Kidney (tissue), 14 donors: ENCODE measurements around the gene METRNL. TPM values are rescaled to one million over a fixed set of nuclear protein-coding genes. Genes with fewer than 3 reads are reported as not detected.

ENCODE experiments used
- DNase-seq, 5 donors: peaks; one replicate each; pipeline ENCODE4 v3.0.0-alpha.2; 2013 to 2020
- FAIRE-seq: peaks from 2 replicates; lab custom pipeline; 2012; peaks lifted over from hg19 to GRCh38; lab: Jason Lieb, UNC
- H3K27ac ChIP-seq, 2 donors: one replicate each; pipeline ENCODE4 v1.7.0; 2013; ENCODE audit warnings: low read depth in 2 of 2, low read length in 2 of 2, inconsistent platforms in 1 of 2
- H3K27me3 ChIP-seq: one replicate; pipeline ENCODE4 v1.7.1; 2013; ENCODE audit warnings: low read length, inconsistent platforms; ENCODE audit not compliant: control insufficient read depth, insufficient read depth
- H3K36me3 ChIP-seq, 3 donors: one replicate each; pipeline versions ENCODE4 v1.7.0 to v1.7.1; 2013; ENCODE audit warnings: low read length in 3 of 3, control low read depth in 1 of 3, inconsistent platforms in 1 of 3; ENCODE audit not compliant: insufficient read depth in 3 of 3, control insufficient read depth in 2 of 3
- H3K4me1 ChIP-seq, 3 donors: one replicate each; pipeline versions ENCODE4 v1.7.0 to v1.7.1; 2013; ENCODE audit warnings: low read length in 3 of 3, inconsistent platforms in 1 of 3, low read depth in 1 of 3; ENCODE audit not compliant: control insufficient read depth in 2 of 3, insufficient read depth in 2 of 3
- H3K4me3 ChIP-seq, 3 donors: one replicate each; pipeline versions ENCODE4 v1.7.0 to v1.8.1; 2013; ENCODE audit warnings: low read length in 3 of 3, control low read depth in 1 of 3, inconsistent platforms in 1 of 3
- H3K9ac ChIP-seq, 3 donors: one replicate each; pipeline versions ENCODE4 v1.7.0 to v1.7.1; 2013; ENCODE audit warnings: low read length in 3 of 3, control low read depth in 1 of 3, inconsistent platforms in 1 of 3
- H3K9me3 ChIP-seq, 3 donors: one replicate each; pipeline versions ENCODE4 v1.7.0 to v1.7.1; 2013; ENCODE audit warnings: low read length in 3 of 3, control low read depth in 1 of 3, inconsistent platforms in 1 of 3; ENCODE audit not compliant: control insufficient read depth in 2 of 3, insufficient read depth in 1 of 3
- CTCF ChIP-seq: IDR thresholded peaks from 3 replicates; pipeline ENCODE4 v1.5.1; 2012; ENCODE audit warnings: mild to moderate bottlenecking, moderate library complexity, borderline replicate concordance; ENCODE audit not compliant: insufficient read depth; ENCODE audit errors: extremely low read depth
- intact Hi-C: fragments of 100-400 bp; cut with DNase I; formaldehyde crosslinking; loops from one replicate; pipeline ENCODE4 v1.11.1; 2022
- polyA plus RNA-seq: library from polyadenylated mRNA; stranded (reverse); fragments of 350-450 nt; fragmentation: Illumina TruSeq; extraction: RNeasy Lipid Tissue Mini Kit (QIAGEN cat#74804); gene quantifications from one replicate; pipeline ENCODE4 v1.2.3, GENCODE V29; 2014; ENCODE audit warnings: low read depth, low replicate concordance; ENCODE audit not compliant: insufficient read depth
- total RNA-seq: library from RNA; stranded (reverse); fragmentation: NEBNext Ultra II Directional; extraction: Animal tissue kit (Norgen Biotek cat#: 25700); gene quantifications from one replicate; pipeline ENCODE4 v1.2.1, GENCODE V29; 2021
- donor health status: control.
- donor health status: control.
- donor health status: control.
- donor health status: control.
- donor health status: control.
- donor health status: DM: yes; HTN: yes; CAD: no.
- donor health status: Normal renal cell carcinoma (clear cell type).

The METRNL gene
- total and polyA plus RNA-seq, 2 donors from 2014 or later: 61.5 to 107 TPM

GRCh38 chr17:83057397-83057761 lies 22.0 kb upstream of the METRNL start:
- no peak overlapping the region for H3K9ac ChIP-seq

GRCh38 chr17:83057793-83058265 lies 21.6 kb upstream of the METRNL start:
- Histone ChIP-seq H3K4me1 (peaks cover 0 to 11% (median 5%) of the 10 kb centered on the region in 3 donors), H3K36me3 (no peaks in the 10 kb centered on the region), H3K9me3 (no peaks in the 10 kb centered on the region), H3K27ac (no peak overlapping the region), H3K4me3 (no peak overlapping the region), H3K9ac (no peak overlapping the region), H3K27me3 (no peaks in the 10 kb centered on the region)
- FAIRE-seq (no peak), DNase-seq (peak in 1 of 5 donors; percentile 74)
- no peak for TF ChIP-seq CTCF
- intact Hi-C loops: no loop called here

More at GRCh38 chr17:83057397-83057761, 22.0 kb upstream of the METRNL start:
- Histone ChIP-seq H3K27me3 (no peaks in the 10 kb centered on the region), H3K9me3 (no peaks in the 10 kb centered on the region), H3K27ac (no peak overlapping the region), H3K4me3 (no peak overlapping the region), H3K4me1 (peaks cover under 1 to 13% (median 5%) of the 10 kb centered on the region in 3 donors), H3K36me3 (no peaks in the 10 kb centered on the region)
- TF ChIP-seq CTCF: no peak
- intact Hi-C loops: no loop called here
- peak in 1 of 5 donors; percentile 63 for DNase-seq
- no peak for FAIRE-seq

GRCh38 chr17:83058266-83058798 lies 21.1 kb upstream of the METRNL start:
- TF ChIP-seq CTCF: no peak
- Histone ChIP-seq H3K27ac (no peak overlapping the region), H3K9me3 (no peaks in the 10 kb centered on the region), H3K4me3 (no peak overlapping the region), H3K9ac (no peak overlapping the region), H3K36me3 (no peaks in the 10 kb centered on the region), H3K4me1 (peaks cover 0 to 10% (median 4%) of the 10 kb centered on the region in 3 donors), H3K27me3 (no peaks in the 10 kb centered on the region)
- FAIRE-seq: no peak
- DNase-seq: peak in 3 of 5 donors; percentile 29 to 84 (median 55)
- intact Hi-C loops: no loop called here
